SK-N-SH treated with all-trans-retinoic acid at 6 μM for 48 hours (cell line): ENCODE results near the gene RITA1.

Experiments
- ATAC-seq: fragments of 200-7000 bp; cut with Tn5 transposase; 3 replicates; pipeline ENCODE4 v1.9.1; 2020; ENCODE audit warnings: mild to moderate bottlenecking, moderate library complexity
- ARNTL ChIP-seq: fragments of 450-650 bp; formaldehyde crosslinking; IDR thresholded peaks from 2 replicates; pipeline ENCODE4 v1.5.0; 2020; ENCODE audit warnings: low read depth, mild to moderate bottlenecking, moderate library complexity, borderline replicate concordance
- BACH2 ChIP-seq: fragments of 250-450 bp; sonication (Bioruptor Pico); IDR thresholded peaks from 2 replicates; pipeline ENCODE4 v1.9.0; 2021; ENCODE audit warnings: mild to moderate bottlenecking, borderline replicate concordance
- CREB5 ChIP-seq: fragments of 250-450 bp; sonication (Bioruptor Pico); IDR thresholded peaks from 2 replicates; pipeline ENCODE4 v1.5.1; 2020; ENCODE audit warnings: low read depth, mild to moderate bottlenecking, moderate library complexity
- CSDC2 ChIP-seq: fragments of 250-450 bp; sonication (Bioruptor Pico); IDR thresholded peaks from 2 replicates; pipeline ENCODE4 v1.5.0; 2020; ENCODE audit warnings: mild to moderate bottlenecking, moderate library complexity
- CSRNP3 ChIP-seq: fragments of 250-450 bp; sonication (Bioruptor Pico); IDR thresholded peaks from 2 replicates; pipeline ENCODE4 v1.5.1; 2021; ENCODE audit warnings: mild to moderate bottlenecking, moderate library complexity
- ESRRG ChIP-seq: fragments of 250-450 bp; sonication (Bioruptor Pico); IDR thresholded peaks from 2 replicates; pipeline ENCODE4 v1.6.1; 2021; ENCODE audit warnings: mild to moderate bottlenecking
- ISL1 ChIP-seq: fragments of 250-450 bp; sonication (Bioruptor Pico); IDR thresholded peaks from 2 replicates; pipeline ENCODE4 v2.1.2; 2022; ENCODE audit warnings: mild to moderate bottlenecking, moderate library complexity
- OSR1 ChIP-seq: fragments of 250-450 bp; sonication (Bioruptor Pico); IDR thresholded peaks from 2 replicates; pipeline ENCODE4 v1.8.0; 2022; ENCODE audit warnings: moderate library complexity, mild to moderate bottlenecking, inconsistent platforms
- POU6F1 ChIP-seq: fragments of 250-450 bp; sonication (Bioruptor Pico); IDR thresholded peaks from 2 replicates; pipeline ENCODE4 v1.8.0; 2021; ENCODE audit warnings: low read depth, mild to moderate bottlenecking, moderate library complexity, borderline replicate concordance
- PPARA ChIP-seq: fragments of 250-450 bp; sonication (Bioruptor Pico); IDR thresholded peaks from 2 replicates; pipeline ENCODE4 v1.5.0; 2020; ENCODE audit warnings: mild to moderate bottlenecking, borderline replicate concordance
- RARB ChIP-seq: fragments of 250-450 bp; sonication (Bioruptor Pico); IDR thresholded peaks from 2 replicates; pipeline ENCODE4 v1.8.0; 2021; ENCODE audit warnings: mild to moderate bottlenecking, moderate library complexity
- SNAI2 ChIP-seq: fragments of 250-450 bp; sonication (Bioruptor Pico); IDR thresholded peaks from 2 replicates; pipeline ENCODE4 v1.5.0; 2020; ENCODE audit warnings: mild to moderate bottlenecking, moderate library complexity
- TCF4 ChIP-seq: fragments of 250-450 bp; sonication (Bioruptor Pico); IDR thresholded peaks from 2 replicates; pipeline ENCODE4 v1.8.0; 2021; ENCODE audit warnings: mild to moderate bottlenecking, moderate library complexity, borderline replicate concordance
- TOX ChIP-seq: fragments of 250-450 bp; sonication (Bioruptor Pico); IDR thresholded peaks from 2 replicates; pipeline ENCODE4 v1.8.0; 2021; ENCODE audit warnings: mild to moderate bottlenecking, moderate library complexity, borderline replicate concordance
- TSHZ2 ChIP-seq: fragments of 250-450 bp; sonication (Bioruptor Pico); IDR thresholded peaks from 2 replicates; pipeline ENCODE4 v1.5.0; 2020; ENCODE audit warnings: mild to moderate bottlenecking, moderate library complexity
- ZC3H10 ChIP-seq: fragments of 250-450 bp; sonication (Bioruptor Pico); IDR thresholded peaks from 2 replicates; pipeline ENCODE4 v1.5.1; 2021; ENCODE audit warnings: mild to moderate bottlenecking, moderate library complexity
- ZFP3 ChIP-seq: fragments of 250-450 bp; sonication (Bioruptor Pico); IDR thresholded peaks from 2 replicates; pipeline ENCODE4 v1.5.0; 2020; ENCODE audit warnings: mild to moderate bottlenecking, moderate library complexity
- ZFP30 ChIP-seq: fragments of 450-650 bp; formaldehyde crosslinking; IDR thresholded peaks from 2 replicates; pipeline ENCODE4 v1.5.0; 2022; ENCODE audit warnings: mild to moderate bottlenecking, moderate library complexity
- ZNF565 ChIP-seq: fragments of 450-650 bp; formaldehyde crosslinking; conservative IDR thresholded peaks from 2 replicates; pipeline ENCODE4 v1.5.0; 2020; ENCODE audit warnings: low read depth, mild to moderate bottlenecking, moderate library complexity
- ZNF70 ChIP-seq: fragments of 450-650 bp; formaldehyde crosslinking; IDR thresholded peaks from 2 replicates; pipeline ENCODE4 v1.5.0; 2020; ENCODE audit warnings: mild to moderate bottlenecking, moderate library complexity
- ZNF8 ChIP-seq: fragments of 450-650 bp; formaldehyde crosslinking; IDR thresholded peaks from 2 replicates; pipeline ENCODE4 v1.5.0; 2020; ENCODE audit warnings: mild to moderate bottlenecking, moderate library complexity

The RITA1 gene

GRCh38 chr12:113235976-113236375 is 50.5 kb downstream of the RITA1 start:
- TF ChIP-seq ZC3H10 (no peak), TCF4 (CRISPR knock-in tag) (no peak), ZNF70 (CRISPR knock-in tag) (no peak), ZFP30 (CRISPR knock-in tag) (no peak), ZNF565 (no peak), ESRRG (CRISPR knock-in tag) (no peak), CSRNP3 (CRISPR knock-in tag) (no peak), POU6F1 (CRISPR knock-in tag) (no peak), PPARA (CRISPR knock-in tag) (no peak), CREB5 (CRISPR knock-in tag) (no peak), RARB (CRISPR knock-in tag) (no peak), TOX (CRISPR knock-in tag) (no peak), OSR1 (CRISPR knock-in tag) (no peak), TSHZ2 (CRISPR knock-in tag) (no peak)
- TF ChIP-seq, all 23 proteins: peak for 0
- no peak for ATAC-seq

GRCh38 chr12:113236539-113237399 is 51.2 kb downstream of the RITA1 start:
- TF ChIP-seq TCF4 (CRISPR knock-in tag) (no peak), SNAI2 (CRISPR knock-in tag) (no peak), ZNF8 (CRISPR knock-in tag) (no peak), TOX (CRISPR knock-in tag) (no peak), BACH2 (CRISPR knock-in tag) (no peak), ZNF565 (no peak)
- no peak for ATAC-seq

- no peak for TF ChIP-seq ZC3H10
- TF ChIP-seq TCF4 (CRISPR knock-in tag), result no peak
- no peak for TF ChIP-seq ZFP30 (CRISPR knock-in tag)
- TF ChIP-seq ARNTL (CRISPR knock-in tag), result no peak
- TF ChIP-seq CSDC2, result no peak
- no peak; the same call in 2 of the 3 replicates for ATAC-seq
These were observed 52.2 kb downstream of the RITA1 start for GRCh38 chr12:113237748-113238147.

- no peak for TF ChIP-seq ZNF565
- TF ChIP-seq TSHZ2 (CRISPR knock-in tag), result no peak
- no peak for TF ChIP-seq OSR1 (CRISPR knock-in tag)
- no peak for TF ChIP-seq ESRRG (CRISPR knock-in tag)
- TF ChIP-seq CREB5 (CRISPR knock-in tag), result no peak
- no peak for TF ChIP-seq ISL1 (CRISPR knock-in tag)
- TF ChIP-seq ZFP30 (CRISPR knock-in tag), result no peak
- TF ChIP-seq TOX (CRISPR knock-in tag), result no peak
- no peak for TF ChIP-seq CSRNP3 (CRISPR knock-in tag)
- TF ChIP-seq ARNTL (CRISPR knock-in tag), result no peak
- TF ChIP-seq ZFP3, result no peak
- no peak for TF ChIP-seq ZNF70 (CRISPR knock-in tag)
- TF ChIP-seq BACH2 (CRISPR knock-in tag), result no peak
- TF ChIP-seq, all 23 proteins: peak for 0
- no peak for ATAC-seq
These were observed 52.8 kb downstream of the RITA1 start for GRCh38 chr12:113238309-113238708.
